Mucosa of gallbladder (tissue), 1 donor: ENCODE measurements around the gene MAMLD1. TPM values are rescaled to one million over a fixed set of nuclear protein-coding genes. Genes with fewer than 3 reads are reported as not detected.
A peak's percentile ranks its signal among the peaks of the same experiment; 100 is the strongest.

Source experiments
- DNase-seq: peaks from one replicate; pipeline ENCODE4 v3.0.0-alpha.2; 2020; ENCODE audit warnings: low spot score
- total RNA-seq: library from RNA; stranded (reverse); gene quantifications from one replicate; pipeline ENCODE4 v1.2.1, GENCODE V29; 2021
- donor health status: DM: no; HTN: no; CAD: no.

The MAMLD1 gene
- total RNA-seq, 1 donor from 2014 or later: 1.9 TPM

GRCh38 chrX:150406596-150406995, 43.5 kb downstream of the MAMLD1 start:
- DNase-seq: no peak

GRCh38 chrX:150408007-150408406, 44.9 kb downstream of the MAMLD1 start:
- DNase-seq: no peak

GRCh38 chrX:150408561-150408960, 45.4 kb downstream of the MAMLD1 start:
- no peak for DNase-seq

- DNase-seq: no peak
Measured at GRCh38 chrX:150409486-150409885, 46.4 kb downstream of the MAMLD1 start.

- DNase-seq: no peak
Measured at GRCh38 chrX:150409964-150410363, 46.8 kb downstream of the MAMLD1 start.

- no peak for DNase-seq
Measured at GRCh38 chrX:150410513-150410912, 47.4 kb downstream of the MAMLD1 start.

- DNase-seq: no peak
Measured at GRCh38 chrX:150411656-150412055, 48.5 kb downstream of the MAMLD1 start.

GRCh38 chrX:150414228-150414627, 51.1 kb downstream of the MAMLD1 start:
- no peak for DNase-seq

- no peak for DNase-seq
Measured at GRCh38 chrX:150416469-150416868, 53.4 kb downstream of the MAMLD1 start.

GRCh38 chrX:150421816-150422215, 58.7 kb downstream of the MAMLD1 start:
- DNase-seq: no peak

GRCh38 chrX:150429594-150429993, 66.5 kb downstream of the MAMLD1 start:
- DNase-seq: no peak

GRCh38 chrX:150436195-150436594, 73.1 kb downstream of the MAMLD1 start:
- DNase-seq: no peak

- no peak for DNase-seq
Measured at GRCh38 chrX:150438165-150438564, 75.0 kb downstream of the MAMLD1 start.

- no peak for DNase-seq
Measured at GRCh38 chrX:150446151-150446550, 83.0 kb downstream of the MAMLD1 start.

- no peak for DNase-seq
Measured at GRCh38 chrX:150446995-150447394, 83.9 kb downstream of the MAMLD1 start.

GRCh38 chrX:150449313-150449712, 86.2 kb downstream of the MAMLD1 start:
- DNase-seq: no peak

GRCh38 chrX:150450519-150451177, 87.5 kb downstream of the MAMLD1 start:
- DNase-seq: no peak

GRCh38 chrX:150451953-150452352, 88.8 kb downstream of the MAMLD1 start:
- DNase-seq: no peak

- DNase-seq: no peak
Measured at GRCh38 chrX:150454083-150454482, 91.0 kb downstream of the MAMLD1 start.

GRCh38 chrX:150454508-150455214, 91.5 kb downstream of the MAMLD1 start:
- no peak for DNase-seq

- no peak for DNase-seq
Measured at GRCh38 chrX:150455215-150455608, 92.1 kb downstream of the MAMLD1 start.

- DNase-seq: peak; percentile 3
Measured at GRCh38 chrX:150456466-150456865, 93.3 kb downstream of the MAMLD1 start.

- DNase-seq: peak; percentile 7
Measured at GRCh38 chrX:150456941-150457340, 93.8 kb downstream of the MAMLD1 start.

GRCh38 chrX:150459196-150459595, 96.1 kb downstream of the MAMLD1 start:
- DNase-seq: no peak
